KOPT-K1 (cell line): ENCODE data around the gene LRRC28.

Source experiments
- H3K27ac ChIP-seq: fragments of 200-600 bp; sonication (generic); 2 replicates; pipeline ENCODE4 v1.5.1; 2016; ENCODE audit warnings: antibody characterized with exemption, mild to moderate bottlenecking, low read depth, low read length; ENCODE audit not compliant: poor library complexity, severe bottlenecking
- H3K36me3 ChIP-seq: fragments of 200-600 bp; sonication (generic); 2 replicates; pipeline ENCODE4 v1.5.1; 2017; ENCODE audit warnings: antibody characterized with exemption, mild to moderate bottlenecking, low read length, moderate library complexity; ENCODE audit not compliant: insufficient read depth
- H3K9me3 ChIP-seq: fragments of 200-600 bp; sonication (generic); 2 replicates; pipeline ENCODE4 v1.5.1; 2017; ENCODE audit warnings: antibody characterized with exemption, low read length, mild to moderate bottlenecking; ENCODE audit not compliant: insufficient read depth, poor library complexity, severe bottlenecking

Gene LRRC28

GRCh38 chr15:99403597-99403996 is 152.3 kb downstream of the LRRC28 start:
- H3K36me3 ChIP-seq, result no peaks in the 10 kb centered on the region

GRCh38 chr15:99404454-99404853 is 153.2 kb downstream of the LRRC28 start:
- Histone ChIP-seq H3K9me3 (no peaks in the 10 kb centered on the region), H3K27ac (no peak overlapping the region), H3K36me3 (no peaks in the 10 kb centered on the region)

More at GRCh38 chr15:99403597-99403996, 152.3 kb downstream of the LRRC28 start:
- no peak overlapping the region for H3K27ac ChIP-seq
- H3K9me3 ChIP-seq, result no peaks in the 10 kb centered on the region

GRCh38 chr15:99406120-99406519 is 154.8 kb downstream of the LRRC28 start:
- Histone ChIP-seq H3K36me3 (no peaks in the 10 kb centered on the region), H3K9me3 (no peaks in the 10 kb centered on the region), H3K27ac (no peak overlapping the region)

- no peak overlapping the region for H3K27ac ChIP-seq
- H3K36me3 ChIP-seq, result no peaks in the 10 kb centered on the region
- no peaks in the 10 kb centered on the region for H3K9me3 ChIP-seq
Observed at GRCh38 chr15:99406716-99407487, 155.6 kb downstream of the LRRC28 start.

DNA sequence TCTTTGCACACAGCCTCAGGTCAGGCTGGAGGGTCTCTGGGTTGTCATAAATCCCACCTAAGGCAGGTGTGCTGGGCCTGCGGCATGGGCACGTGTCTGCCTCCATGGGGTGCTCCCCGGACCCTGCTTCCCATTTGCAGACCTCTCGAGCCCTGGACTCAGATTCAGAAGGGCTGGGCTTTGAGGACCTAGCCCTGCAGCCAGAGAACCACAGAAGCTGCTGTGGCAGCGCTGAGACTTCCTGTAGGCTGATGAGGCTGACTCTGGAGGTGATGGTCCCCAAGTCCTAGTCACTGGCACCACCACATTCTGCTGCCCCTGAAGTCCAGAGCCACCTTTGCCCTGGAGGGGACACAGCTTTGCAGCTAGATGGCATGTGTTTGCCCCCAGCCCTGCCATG is 156.4 kb downstream of the LRRC28 start:
- Histone ChIP-seq H3K36me3 (no peaks in the 10 kb centered on the region), H3K9me3 (no peaks in the 10 kb centered on the region), H3K27ac (no peak overlapping the region)

DNA sequence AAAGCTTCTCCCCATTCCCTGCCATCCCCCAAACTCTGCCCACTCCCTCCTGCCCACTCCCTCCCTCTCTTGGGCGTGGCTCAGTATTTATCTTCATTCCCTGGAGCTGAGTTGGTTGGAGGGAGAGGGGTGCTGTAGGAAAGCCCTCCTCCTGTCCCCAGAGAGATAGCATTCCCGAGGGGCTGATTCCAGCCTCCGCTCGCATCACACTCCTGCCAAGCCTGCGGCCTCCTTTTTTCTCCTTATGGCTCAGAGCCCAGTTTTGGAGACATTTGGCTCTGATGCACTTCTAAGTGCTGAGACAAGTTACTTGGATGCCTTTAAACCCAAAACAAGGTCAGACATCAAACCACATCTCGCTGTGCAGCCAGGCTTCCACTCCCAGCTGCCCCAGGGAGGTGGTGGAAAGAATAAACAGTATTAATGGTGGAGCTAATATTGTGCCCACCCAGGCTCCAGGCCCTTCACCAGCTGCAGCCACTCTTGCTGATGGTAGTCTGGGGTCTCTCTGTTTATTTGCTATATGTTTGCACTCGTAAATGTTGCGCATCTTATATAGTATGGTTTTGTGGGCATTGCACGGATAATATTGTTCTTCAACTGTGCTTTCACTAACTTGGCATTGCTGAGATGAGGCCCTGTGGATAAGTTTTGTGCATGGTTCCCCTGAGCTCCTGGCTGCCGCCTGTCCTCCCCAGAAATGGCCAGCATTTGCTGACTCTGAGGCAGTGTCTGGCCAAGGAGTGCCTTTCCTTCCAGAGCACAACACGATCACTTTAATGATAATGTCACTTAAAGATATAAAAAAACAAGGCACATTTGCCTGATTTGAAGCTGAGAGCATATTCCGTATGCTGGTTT is 157.2 kb downstream of the LRRC28 start:
- Histone ChIP-seq H3K9me3 (no peaks in the 10 kb centered on the region), H3K36me3 (no peaks in the 10 kb centered on the region), H3K27ac (no peak overlapping the region)

- Histone ChIP-seq H3K27ac (no peak overlapping the region), H3K36me3 (no peaks in the 10 kb centered on the region), H3K9me3 (no peaks in the 10 kb centered on the region)
Observed at GRCh38 chr15:99409097-99409473, 157.8 kb downstream of the LRRC28 start.

GRCh38 chr15:99409560-99409959 is 158.3 kb downstream of the LRRC28 start:
- Histone ChIP-seq H3K27ac (no peak overlapping the region), H3K9me3 (no peaks in the 10 kb centered on the region), H3K36me3 (no peaks in the 10 kb centered on the region)

- H3K9me3 ChIP-seq, result no peaks in the 10 kb centered on the region
- no peak overlapping the region for H3K27ac ChIP-seq
- H3K36me3 ChIP-seq, result no peaks in the 10 kb centered on the region
Observed at GRCh38 chr15:99410477-99410876, 159.2 kb downstream of the LRRC28 start.

DNA sequence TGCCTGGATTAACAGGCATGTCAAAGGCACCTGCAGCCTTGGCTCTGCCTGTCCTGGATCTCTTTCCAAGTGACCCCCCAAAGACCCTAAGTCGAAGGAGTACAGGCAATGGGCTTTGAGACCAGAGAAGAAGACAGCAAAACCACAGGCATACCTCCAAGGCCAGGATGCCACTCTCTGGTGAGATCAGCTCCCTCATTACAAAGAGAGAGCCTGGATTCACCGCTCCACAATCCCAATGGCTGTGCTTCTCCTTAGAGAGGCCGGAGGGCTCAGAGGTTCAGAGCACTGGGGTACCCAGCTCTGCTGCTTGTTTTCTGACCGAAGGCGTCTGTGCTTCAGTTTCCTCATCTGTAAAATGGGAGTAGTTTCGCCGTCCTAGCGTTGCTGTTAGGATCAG is 160.0 kb downstream of the LRRC28 start:
- Histone ChIP-seq H3K27ac (no peak overlapping the region), H3K9me3 (no peaks in the 10 kb centered on the region), H3K36me3 (no peaks in the 10 kb centered on the region)

- no peak overlapping the region for H3K27ac ChIP-seq
- H3K9me3 ChIP-seq, result no peaks in the 10 kb centered on the region
- H3K36me3 ChIP-seq, result no peaks in the 10 kb centered on the region
Observed at GRCh38 chr15:99412082-99412481, 160.8 kb downstream of the LRRC28 start.

GRCh38 chr15:99412626-99413025 is 161.3 kb downstream of the LRRC28 start:
- H3K27ac ChIP-seq, result no peak overlapping the region
- no peaks in the 10 kb centered on the region for H3K36me3 ChIP-seq
- no peaks in the 10 kb centered on the region for H3K9me3 ChIP-seq

- no peaks in the 10 kb centered on the region for H3K36me3 ChIP-seq
- no peak overlapping the region for H3K27ac ChIP-seq
- H3K9me3 ChIP-seq, result no peaks in the 10 kb centered on the region
Observed at GRCh38 chr15:99413955-99414754, 162.9 kb downstream of the LRRC28 start.

DNA sequence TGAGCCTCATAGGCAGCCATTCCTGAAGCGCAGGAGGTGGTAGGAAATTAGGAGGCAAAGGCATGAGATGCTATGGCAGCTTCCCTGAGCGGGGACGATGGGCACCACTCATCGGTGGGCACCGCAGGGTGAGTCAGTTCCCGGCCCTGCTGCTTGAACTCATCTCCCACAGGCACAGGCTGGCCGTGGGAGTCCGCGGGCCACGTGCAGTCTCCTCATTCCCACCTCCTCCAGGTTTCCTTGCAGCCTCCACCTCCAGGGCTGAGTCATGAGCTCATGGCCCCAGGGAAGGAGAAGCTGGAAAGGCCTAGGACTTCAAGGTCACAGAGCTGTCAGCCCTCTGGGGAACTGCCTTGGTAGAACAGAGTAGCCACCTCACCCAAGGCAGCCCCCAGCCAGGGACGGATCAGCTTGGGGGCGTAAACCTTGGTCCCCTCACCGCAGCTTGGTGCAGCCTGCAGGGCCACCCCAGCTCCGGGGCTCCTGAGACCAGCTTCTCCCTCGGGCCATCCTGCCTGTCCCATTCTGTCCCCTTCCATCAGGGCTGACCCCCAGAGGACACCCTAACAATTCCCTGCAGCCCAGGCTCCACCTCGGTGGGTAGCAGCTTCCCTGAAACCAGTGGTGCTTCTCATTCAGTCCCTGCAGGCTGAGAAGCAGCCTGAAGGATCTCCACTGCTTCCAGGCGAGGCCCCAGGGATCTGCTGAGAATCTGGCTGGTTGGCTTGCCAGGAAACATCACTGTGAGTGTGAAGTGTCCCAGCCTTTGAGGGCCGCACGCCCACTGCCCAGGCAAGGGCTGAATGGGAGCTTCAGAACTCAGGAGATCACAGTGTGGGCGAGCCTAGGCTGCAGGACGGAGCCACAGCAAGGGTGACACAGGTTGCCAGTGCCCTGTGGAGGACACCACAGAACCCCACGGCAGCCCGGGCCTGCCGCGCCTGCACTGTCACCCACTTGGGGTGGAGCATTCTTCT is 163.8 kb downstream of the LRRC28 start:
- H3K27ac ChIP-seq, result no peak overlapping the region
- no peaks in the 10 kb centered on the region for H3K36me3 ChIP-seq
- H3K9me3 ChIP-seq, result no peaks in the 10 kb centered on the region
